ENCODE data around the gene MYO16. TPM values are rescaled to one million over a fixed set of nuclear protein-coding genes. Genes with fewer than 3 reads are reported as not detected.
A peak's percentile ranks its signal among the peaks of the same experiment; 100 is the strongest.

Gene MYO16
- polyA plus RNA-seq, 2 of the 4 experiments (the other 2 are of a cell fraction): 0.03 to 0.06 TPM

- 48% methylated on average over 5 of the region's 6 CpGs for WGBS (ENCODE audit: missing lambda C conversion rate)
- Histone ChIP-seq H3K4me1 (peaks cover 5% of the 10 kb centered on the region; the same call in 1 of the 3 replicates), H3K27ac (no peak overlapping the region), H3K4me3 (no peak overlapping the region), H3K9me3 (peaks cover 3% of the 10 kb centered on the region; the same call in 1 of the 3 replicates), H3K4me2 (no peak overlapping the region)
- ATAC-seq (no peak), FAIRE-seq (no peak), DNase-seq (ENCODE audit: low read depth in 1 of 2, low spot score in 1 of 2) (no peak)
- ChIA-PET CTCF (no interaction called here), POLR2A (no interaction called here)
- TF ChIP-seq FOSB (CRISPR knock-in tag; IDR thresholded peaks at IDR 0.05) (no peak), E2F6 (IDR thresholded peaks at IDR 0.05; ENCODE audit: borderline replicate concordance, low read depth) (no peak), POLR2AphosphoS2 (conservative IDR thresholded peaks at IDR 0.05; ENCODE audit: low read length) (no peak), ELK1 (IDR thresholded peaks at IDR 0.05; ENCODE audit: low read depth, low read length) (no peak), ZSCAN20 (CRISPR knock-in tag; IDR thresholded peaks at IDR 0.05) (no peak), TFCP2L1 (CRISPR knock-in tag; IDR thresholded peaks at IDR 0.05) (no peak), JUN (IDR thresholded peaks at IDR 0.05) (no peak), POLR2A (IDR thresholded peaks at IDR 0.05; ENCODE audit: low read length) (no peak), KDM1A (IDR thresholded peaks at IDR 0.05; ENCODE audit: low read depth) (no peak), EHMT2 (IDR thresholded peaks at IDR 0.05; ENCODE audit: low read depth) (no peak), RARB (CRISPR knock-in tag; IDR thresholded peaks at IDR 0.05) (no peak)
Observed at GRCh38 chr13:109096101-109096500, 466.7 kb downstream of the MYO16 start.

- POLR2A ChIA-PET: no interaction called here
- ATAC-seq: no peak
- peaks cover 5% of the 10 kb centered on the region; the same call in 1 of the 3 replicates for H3K4me1 ChIP-seq
- no peak overlapping the region for H3K4me3 ChIP-seq
- peak overlapping the region; percentile 49; the same call in 2 of the 3 replicates for H3K4me2 ChIP-seq
- CTCF ChIA-PET: interaction anchor here (0.6 kb wide), 1 partner anchor 1015 kb away, joined by 3 read pairs; no protein-coding TSS in a partner anchor
- DNase-seq (ENCODE audit: low read depth in 1 of 2, low spot score in 1 of 2): no peak
- H3K9me3 ChIP-seq: no peaks in the 10 kb centered on the region
- TF ChIP-seq NFE2L2 (conservative IDR thresholded peaks at IDR 0.05; ENCODE audit: low read length): peak; percentile 31; the same call in 1 of the 2 replicates
- TF ChIP-seq FOXS1 (CRISPR knock-in tag; IDR thresholded peaks at IDR 0.05): no peak
- no peak for TF ChIP-seq ZNF302 (CRISPR knock-in tag; IDR thresholded peaks at IDR 0.05)
- H3K27ac ChIP-seq: peak overlapping the region in 1 of 2 experiments; percentile 21; a peak in 2 of 6 replicates
- 62% methylated on average over 8 of the region's 8 CpGs for WGBS (ENCODE audit: missing lambda C conversion rate)
- no peak for FAIRE-seq
Observed at GRCh38 chr13:109100705-109101304, 471.4 kb downstream of the MYO16 start.

GRCh38 chr13:109101550-109102144, 472.2 kb downstream of the MYO16 start:
- ChIA-PET CTCF (no interaction called here), POLR2A (no interaction called here)
- Histone ChIP-seq H3K4me1 (peaks cover 5% of the 10 kb centered on the region; the same call in 1 of the 3 replicates), H3K9me3 (no peaks in the 10 kb centered on the region), H3K27ac (no peak overlapping the region), H3K4me2 (no peak overlapping the region), H3K4me3 (no peak overlapping the region)
- no peak for FAIRE-seq
- no peak for DNase-seq (ENCODE audit: low read depth in 1 of 2, low spot score in 1 of 2)
- no peak for ATAC-seq
- WGBS (ENCODE audit: missing lambda C conversion rate): 74% methylated on average over 3 of the region's 3 CpGs
- TF ChIP-seq HES2 (IDR thresholded peaks at IDR 0.05) (no peak), MAFK (IDR thresholded peaks at IDR 0.05; ENCODE audit: partially characterized antibody) (peak; percentile 70), JUNB (IDR thresholded peaks at IDR 0.05) (no peak)

- Histone ChIP-seq H3K9me3 (no peaks in the 10 kb centered on the region), H3K4me2 (no peak overlapping the region), H3K4me1 (peaks cover 2% of the 10 kb centered on the region; the same call in 1 of the 3 replicates), H3K27ac (no peak overlapping the region), H3K4me3 (no peak overlapping the region)
- 44% methylated on average over 4 of the region's 4 CpGs for WGBS (ENCODE audit: missing lambda C conversion rate)
- ATAC-seq: no peak
- FAIRE-seq: no peak
- CTCF ChIA-PET: no interaction called here
- no peak for DNase-seq (ENCODE audit: low read depth in 1 of 2, low spot score in 1 of 2)
- POLR2A ChIA-PET: no interaction called here
- TF ChIP-seq CHD2 (IDR thresholded peaks at IDR 0.05; ENCODE audit: low read length, partially characterized antibody) (no peak), ZFP36 (IDR thresholded peaks at IDR 0.05; ENCODE audit: borderline replicate concordance, partially characterized antibody) (no peak), NPAS2 (CRISPR knock-in tag; IDR thresholded peaks at IDR 0.05; ENCODE audit: borderline replicate concordance) (no peak), RAD21 (conservative IDR thresholded peaks at IDR 0.05 in 1 of 2, IDR thresholded peaks at IDR 0.05 in 1 of 2) (no peak), FOXS1 (CRISPR knock-in tag; IDR thresholded peaks at IDR 0.05) (no peak), RFX5 (IDR thresholded peaks at IDR 0.05) (no peak), HOXA7 (CRISPR knock-in tag; IDR thresholded peaks at IDR 0.05) (no peak), RCOR1 (IDR thresholded peaks at IDR 0.05; ENCODE audit: low read depth, low read length) (no peak), EHF (CRISPR knock-in tag; IDR thresholded peaks at IDR 0.05) (no peak), HOXB5 (CRISPR knock-in tag; IDR thresholded peaks at IDR 0.05) (no peak), HMGXB4 (CRISPR knock-in tag; IDR thresholded peaks at IDR 0.05; ENCODE audit: borderline replicate concordance) (no peak)
Observed at GRCh38 chr13:109105899-109106298, 476.5 kb downstream of the MYO16 start.
